ENCODE measurements around the gene AFG1L.

The AFG1L gene

GRCh38 chr6:108274546-108274945, 20.3 kb upstream of the AFG1L start:
- Histone ChIP-seq H3K79me2 (ENCODE audit: insufficient read depth, low read length) (no peaks in the 10 kb centered on the region), H3K9me3 (ENCODE audit: insufficient read depth, low read depth, low read length) (no peaks in the 10 kb centered on the region), H3F3A (ENCODE audit: low read depth) (no peaks in the 10 kb centered on the region), H2AFZ (ENCODE audit: low read length) (no peak overlapping the region), H3K36me3 (ENCODE audit: insufficient read depth, low read length) (no peaks in the 10 kb centered on the region), H3K27me3 (ENCODE audit: insufficient read depth, low read length, poor library complexity, severe bottlenecking) (no peaks in the 10 kb centered on the region), H3K9me2 (replicated peaks; ENCODE audit: low read depth, low read length) (no peaks in the 10 kb centered on the region), H3K4me1 (ENCODE audit: insufficient read depth, low read length, poor library complexity, severe bottlenecking) (peaks cover 7% of the 10 kb centered on the region), H4K20me1 (ENCODE audit: insufficient read depth, low read length, poor library complexity, severe bottlenecking) (no peaks in the 10 kb centered on the region), H3K4me2 (ENCODE audit: low read depth, low read length, poor library complexity, severe bottlenecking) (no peak overlapping the region), H3K9ac (ENCODE audit: low read depth, low read length, poor library complexity, severe bottlenecking) (no peak overlapping the region), H3K4me3 (ENCODE audit: low read length, poor library complexity, severe bottlenecking) (no peak overlapping the region)
- TF ChIP-seq EZH2phosphoT487 (IDR thresholded peaks at IDR 0.05; ENCODE audit: borderline replicate concordance) (no peak), CTCF (conservative IDR thresholded peaks at IDR 0.05; ENCODE audit: low read length) (no peak)

- Histone ChIP-seq H3K4me2 (ENCODE audit: low read depth, low read length, poor library complexity, severe bottlenecking) (no peak overlapping the region), H3K79me2 (ENCODE audit: insufficient read depth, low read length) (no peaks in the 10 kb centered on the region), H3K9me2 (replicated peaks; ENCODE audit: low read depth, low read length) (no peaks in the 10 kb centered on the region), H3K27me3 (ENCODE audit: insufficient read depth, low read length, poor library complexity, severe bottlenecking) (no peaks in the 10 kb centered on the region), H2AFZ (ENCODE audit: low read length) (peak overlapping the region; percentile 46; the same call in 1 of the 2 replicates), H3K4me3 (ENCODE audit: low read length, poor library complexity, severe bottlenecking) (no peak overlapping the region), H3K9ac (ENCODE audit: low read depth, low read length, poor library complexity, severe bottlenecking) (no peak overlapping the region), H3K36me3 (ENCODE audit: insufficient read depth, low read length) (no peaks in the 10 kb centered on the region), H4K20me1 (ENCODE audit: insufficient read depth, low read length, poor library complexity, severe bottlenecking) (no peaks in the 10 kb centered on the region), H3K4me1 (ENCODE audit: insufficient read depth, low read length, poor library complexity, severe bottlenecking) (peaks cover 7% of the 10 kb centered on the region), H3F3A (ENCODE audit: low read depth) (no peaks in the 10 kb centered on the region), H3K9me3 (ENCODE audit: insufficient read depth, low read depth, low read length) (no peaks in the 10 kb centered on the region)
- no peak for TF ChIP-seq EZH2phosphoT487 (IDR thresholded peaks at IDR 0.05; ENCODE audit: borderline replicate concordance)
- TF ChIP-seq CTCF (conservative IDR thresholded peaks at IDR 0.05; ENCODE audit: low read length): no peak
These were observed 18.9 kb upstream of the AFG1L start for GRCh38 chr6:108275976-108276375.

GRCh38 chr6:108277295-108277694, 17.6 kb upstream of the AFG1L start:
- no peaks in the 10 kb centered on the region for H3K9me3 ChIP-seq (ENCODE audit: insufficient read depth, low read depth, low read length)
- H3K9ac ChIP-seq (ENCODE audit: low read depth, low read length, poor library complexity, severe bottlenecking): no peak overlapping the region
- peaks cover 7% of the 10 kb centered on the region for H3K4me1 ChIP-seq (ENCODE audit: insufficient read depth, low read length, poor library complexity, severe bottlenecking)
- H3K4me2 ChIP-seq (ENCODE audit: low read depth, low read length, poor library complexity, severe bottlenecking): no peak overlapping the region
- no peaks in the 10 kb centered on the region for H3K27me3 ChIP-seq (ENCODE audit: insufficient read depth, low read length, poor library complexity, severe bottlenecking)
- H3K9me2 ChIP-seq (replicated peaks; ENCODE audit: low read depth, low read length): no peaks in the 10 kb centered on the region
- no peak overlapping the region for H3K4me3 ChIP-seq (ENCODE audit: low read length, poor library complexity, severe bottlenecking)
- H3K36me3 ChIP-seq (ENCODE audit: insufficient read depth, low read length): no peaks in the 10 kb centered on the region
- H3K79me2 ChIP-seq (ENCODE audit: insufficient read depth, low read length): no peaks in the 10 kb centered on the region
- no peak overlapping the region for H2AFZ ChIP-seq (ENCODE audit: low read length)
- no peaks in the 10 kb centered on the region for H4K20me1 ChIP-seq (ENCODE audit: insufficient read depth, low read length, poor library complexity, severe bottlenecking)
- TF ChIP-seq CTCF (conservative IDR thresholded peaks at IDR 0.05; ENCODE audit: low read length) (no peak), EZH2phosphoT487 (IDR thresholded peaks at IDR 0.05; ENCODE audit: borderline replicate concordance) (no peak)
- H3F3A ChIP-seq (ENCODE audit: low read depth): no peaks in the 10 kb centered on the region

All from Loucy (cell line).